Stimulated activated memory B cell treated with anti-CD40 and anti-IgM and Interleukin-4, amounts not matched to agents 10 μg/mL and 1 μg/mL and 100 μg/mL, for 72 hours (primary cell): ENCODE measurements around the gene ADD1.

Experiments
- ATAC-seq: fragments of 150-1000 bp; cut with Tn5 transposase; 2 replicates; pipeline ENCODE4 v1.10.0; 2021
- H3K27ac Mint-ChIP-seq: one replicate; pipeline ENCODE4 v1.8.0; 2022; ENCODE audit warnings: mild to moderate bottlenecking, mixed read lengths
- H3K27me3 Mint-ChIP-seq: one replicate; pipeline ENCODE4 v1.8.0; 2022; ENCODE audit warnings: mixed read lengths
- H3K36me3 Mint-ChIP-seq: one replicate; pipeline ENCODE4 v1.8.0; 2022; ENCODE audit warnings: mixed read lengths
- H3K4me1 Mint-ChIP-seq: one replicate; pipeline ENCODE4 v1.8.0; 2022; ENCODE audit warnings: mixed read lengths
- H3K4me3 Mint-ChIP-seq: one replicate; pipeline ENCODE4 v1.8.0; 2022; ENCODE audit warnings: mild to moderate bottlenecking, moderate library complexity, mixed read lengths
- H3K9me3 Mint-ChIP-seq: one replicate; pipeline ENCODE4 v1.8.0; 2022; ENCODE audit warnings: mixed read lengths

ADD1 gene

GRCh38 chr4:2961421-2961810, 117.8 kb downstream of the ADD1 start:
- Mint-ChIP-seq H3K36me3 (peaks cover 34% of the 10 kb centered on the region), H3K27ac (peak overlapping the region; percentile 95), H3K4me1 (peaks cover 60% of the 10 kb centered on the region)

GRCh38 chr4:2961811-2962441, 118.3 kb downstream of the ADD1 start:
- Mint-ChIP-seq H3K36me3 (peaks cover 29% of the 10 kb centered on the region), H3K9me3 (no peaks in the 10 kb centered on the region), H3K4me1 (peaks cover 55% of the 10 kb centered on the region), H3K27me3 (no peaks in the 10 kb centered on the region), H3K4me3 (peak overlapping the region; percentile 94), H3K27ac (peak overlapping the region; percentile 95)
- no peak for ATAC-seq

More at GRCh38 chr4:2961421-2961810, 117.8 kb downstream of the ADD1 start:
- ATAC-seq, result no peak
- Mint-ChIP-seq H3K27me3 (no peaks in the 10 kb centered on the region), H3K9me3 (no peaks in the 10 kb centered on the region), H3K4me3 (peak overlapping the region; percentile 94)

GRCh38 chr4:2962614-2963174, 119.0 kb downstream of the ADD1 start:
- Mint-ChIP-seq H3K4me1 (peaks cover 47% of the 10 kb centered on the region), H3K27ac (peak overlapping the region; percentile 95), H3K4me3 (peak overlapping the region; percentile 94)

DNA sequence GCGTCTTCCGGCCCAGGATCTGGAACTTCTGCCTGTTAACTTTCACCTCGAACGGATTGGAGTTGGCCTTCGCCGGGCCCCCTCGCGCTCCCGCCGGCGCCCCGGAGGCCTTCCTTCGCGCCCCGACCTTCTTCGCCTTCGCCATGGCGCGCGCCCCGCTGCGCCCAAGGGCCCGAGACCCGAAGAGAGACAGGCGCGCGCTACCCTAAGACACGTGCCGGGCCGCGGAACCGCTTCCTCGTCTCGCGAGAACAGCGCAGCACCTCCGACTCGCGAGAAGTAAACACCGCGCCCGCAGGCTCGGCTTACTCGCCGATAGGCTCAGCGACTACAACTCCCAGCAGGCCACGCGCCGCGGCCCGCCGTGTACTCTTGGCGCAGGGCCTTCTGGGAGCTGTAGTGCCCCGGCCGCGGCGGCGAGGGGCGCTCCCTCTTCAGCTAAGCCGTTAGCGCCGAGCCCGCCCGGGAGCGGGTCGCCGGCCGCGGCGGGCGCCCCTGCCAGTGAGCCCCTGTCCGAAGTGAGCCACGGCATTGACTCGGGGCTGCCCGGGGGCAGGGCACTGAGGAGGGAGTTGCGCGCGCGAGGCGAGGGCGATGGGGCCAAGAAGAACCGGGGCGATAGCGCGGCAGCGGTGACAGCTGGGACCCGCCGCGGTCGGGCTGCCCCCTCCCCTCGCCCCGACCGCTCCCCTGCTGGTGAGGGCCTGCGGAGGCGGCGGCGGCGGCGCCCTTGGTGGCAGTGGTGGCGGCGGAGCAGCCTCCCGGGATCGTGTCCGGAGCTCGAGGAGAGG, 119.7 kb downstream of the ADD1 start, which contains the start of the genes GRK4 and NOP14:
Gene GRK4, plus strand, starts transcription at position 397 of the 791 bp plus-strand sequence. CDS start 500 bp downstream, outside the sequence.
Gene NOP14, minus strand, starts transcription at position 232 of the 791 bp plus-strand sequence. Its CDS starts 87 bp downstream, at position 145.
- Mint-ChIP-seq H3K4me1 (peaks cover 40% of the 10 kb centered on the region), H3K36me3 (peaks cover 17% of the 10 kb centered on the region), H3K27me3 (no peaks in the 10 kb centered on the region), H3K4me3 (peak within 1 kb of the TSS; percentile 94), H3K9me3 (no peaks in the 10 kb centered on the region), H3K27ac (peak within 1 kb of the TSS; percentile 95)
- ATAC-seq, result peak; percentile 97

More at GRCh38 chr4:2962614-2963174, 119.0 kb downstream of the ADD1 start:
- peak; percentile 60 for ATAC-seq
- no peaks in the 10 kb centered on the region for H3K9me3 Mint-ChIP-seq
- peaks cover 24% of the 10 kb centered on the region for H3K36me3 Mint-ChIP-seq
- H3K27me3 Mint-ChIP-seq, result no peaks in the 10 kb centered on the region

- ATAC-seq, result peak; percentile 61
- Mint-ChIP-seq H3K27me3 (no peaks in the 10 kb centered on the region), H3K27ac (peak overlapping the region; percentile 95), H3K4me1 (peaks cover 34% of the 10 kb centered on the region), H3K36me3 (peaks cover 12% of the 10 kb centered on the region), H3K4me3 (peak overlapping the region; percentile 94), H3K9me3 (no peaks in the 10 kb centered on the region)
These were observed 120.4 kb downstream of the ADD1 start for GRCh38 chr4:2963966-2964471.

DNA sequence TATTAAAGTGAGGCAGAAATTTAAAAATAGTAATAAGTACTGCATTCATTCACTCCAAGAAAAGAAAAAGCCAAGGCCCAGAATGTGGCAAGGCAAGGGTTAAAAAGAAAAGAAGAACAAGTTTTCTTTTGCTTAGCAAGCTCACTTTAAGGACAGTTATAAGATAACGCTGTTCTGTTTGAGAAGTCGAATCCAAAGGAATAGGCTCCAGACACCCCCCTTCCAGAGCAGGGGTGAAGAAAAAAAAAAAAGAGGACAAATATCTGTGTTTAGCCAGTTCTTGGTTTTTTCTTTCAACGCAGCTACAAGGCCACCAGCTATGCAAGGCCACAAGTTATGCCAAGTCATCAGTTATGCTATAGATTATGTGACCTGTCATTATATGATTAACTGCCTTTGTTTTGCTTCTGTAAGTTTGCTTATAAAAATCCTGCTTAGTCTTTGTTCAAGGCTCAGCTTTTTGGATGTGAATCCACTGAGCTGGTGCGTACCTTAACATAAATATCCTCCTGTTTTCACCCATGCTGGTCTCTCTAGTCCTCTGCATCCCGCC, 121.1 kb downstream of the ADD1 start:
- Mint-ChIP-seq H3K36me3 (peaks cover 5% of the 10 kb centered on the region), H3K9me3 (no peaks in the 10 kb centered on the region), H3K27ac (peak overlapping the region; percentile 95), H3K27me3 (no peaks in the 10 kb centered on the region), H3K4me3 (peak overlapping the region; percentile 94), H3K4me1 (peaks cover 26% of the 10 kb centered on the region)
- no peak for ATAC-seq

- Mint-ChIP-seq H3K9me3 (no peaks in the 10 kb centered on the region), H3K36me3 (peaks cover 5% of the 10 kb centered on the region), H3K27me3 (no peaks in the 10 kb centered on the region), H3K4me3 (no peak overlapping the region), H3K27ac (no peak overlapping the region), H3K4me1 (peaks cover 22% of the 10 kb centered on the region)
- ATAC-seq, result no peak
These were observed 121.6 kb downstream of the ADD1 start for GRCh38 chr4:2965262-2965661.

DNA sequence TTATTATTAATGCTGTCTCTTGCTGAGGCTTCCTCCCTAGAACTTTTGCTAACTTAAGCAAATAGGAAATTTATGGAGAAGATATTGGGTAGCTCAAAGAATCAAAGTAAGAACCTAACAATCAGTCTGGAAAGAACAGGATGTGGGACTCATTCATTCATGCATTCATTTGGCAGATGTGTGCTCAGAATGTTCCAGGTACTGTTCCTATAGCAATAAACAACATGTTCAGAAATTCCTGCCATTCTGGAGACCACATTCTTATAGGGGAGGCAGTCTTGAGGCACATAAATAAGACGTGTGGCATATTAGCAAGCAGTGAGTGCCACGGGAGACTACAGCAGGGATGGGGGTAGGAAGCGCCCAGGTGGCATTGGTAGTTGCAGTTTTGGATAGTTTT, 124.7 kb downstream of the ADD1 start:
- H3K4me1 Mint-ChIP-seq, result peaks cover 8% of the 10 kb centered on the region
- no peaks in the 10 kb centered on the region for H3K36me3 Mint-ChIP-seq
- H3K4me3 Mint-ChIP-seq, result no peak overlapping the region
- no peak for ATAC-seq
- no peaks in the 10 kb centered on the region for H3K9me3 Mint-ChIP-seq
- H3K27me3 Mint-ChIP-seq, result no peaks in the 10 kb centered on the region
- no peak overlapping the region for H3K27ac Mint-ChIP-seq

- Mint-ChIP-seq H3K27ac (no peak overlapping the region), H3K4me3 (no peak overlapping the region), H3K4me1 (no peaks in the 10 kb centered on the region), H3K36me3 (peaks cover 5% of the 10 kb centered on the region), H3K9me3 (no peaks in the 10 kb centered on the region), H3K27me3 (peaks cover 12% of the 10 kb centered on the region)
- ATAC-seq, result no peak
These were observed 127.6 kb downstream of the ADD1 start for GRCh38 chr4:2971275-2971674.

- Mint-ChIP-seq H3K4me1 (peaks cover 6% of the 10 kb centered on the region), H3K4me3 (no peak overlapping the region), H3K9me3 (peaks cover 7% of the 10 kb centered on the region), H3K36me3 (peaks cover 5% of the 10 kb centered on the region), H3K27ac (no peak overlapping the region), H3K27me3 (peaks cover 12% of the 10 kb centered on the region)
- ATAC-seq, result no peak
These were observed 133.8 kb downstream of the ADD1 start for GRCh38 chr4:2977211-2978088.
